ENCODE results near the gene SND1.

DNA sequence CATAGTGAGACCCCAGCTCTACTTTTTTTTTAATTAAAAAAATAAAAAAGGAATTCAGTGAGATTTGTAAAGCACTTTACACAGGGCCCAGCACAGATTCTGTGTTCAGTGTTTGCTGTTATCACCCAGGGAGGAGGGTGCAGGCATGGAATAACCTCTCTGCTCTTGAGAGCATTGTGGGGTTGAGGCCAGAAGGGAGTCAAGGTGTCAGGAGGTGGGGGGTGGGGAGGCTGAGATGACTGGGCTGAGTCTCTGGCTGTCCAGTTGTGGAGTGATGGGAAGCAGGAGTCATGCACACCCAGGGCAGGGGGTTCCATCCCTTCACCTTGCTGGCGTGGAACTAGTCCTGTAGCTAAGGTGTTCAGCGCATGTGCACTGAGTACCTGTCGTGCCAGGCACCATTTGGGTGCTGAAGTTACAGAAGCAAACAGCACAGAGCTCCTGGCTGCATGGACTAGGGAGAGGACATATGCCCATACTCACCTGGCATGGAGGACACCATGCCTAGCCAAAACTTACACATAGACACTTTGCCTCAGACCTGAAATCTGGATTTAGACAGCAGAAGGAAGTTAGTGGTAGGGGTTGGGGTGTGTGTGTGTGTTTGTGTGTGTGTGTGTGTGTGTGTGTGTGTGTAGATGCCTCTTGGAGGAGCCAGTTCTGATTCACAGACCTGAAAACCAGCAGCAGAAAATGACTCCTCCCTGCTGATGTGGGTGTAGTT, 448.4 kb downstream of the SND1 start:
- TF ChIP-seq CEBPB (IDR thresholded peaks at IDR 0.05; ENCODE audit: borderline replicate concordance in 1 of 2, low read depth in 2 of 2, low read length in 2 of 2), result no peak
- TF ChIP-seq, protein P1, sequence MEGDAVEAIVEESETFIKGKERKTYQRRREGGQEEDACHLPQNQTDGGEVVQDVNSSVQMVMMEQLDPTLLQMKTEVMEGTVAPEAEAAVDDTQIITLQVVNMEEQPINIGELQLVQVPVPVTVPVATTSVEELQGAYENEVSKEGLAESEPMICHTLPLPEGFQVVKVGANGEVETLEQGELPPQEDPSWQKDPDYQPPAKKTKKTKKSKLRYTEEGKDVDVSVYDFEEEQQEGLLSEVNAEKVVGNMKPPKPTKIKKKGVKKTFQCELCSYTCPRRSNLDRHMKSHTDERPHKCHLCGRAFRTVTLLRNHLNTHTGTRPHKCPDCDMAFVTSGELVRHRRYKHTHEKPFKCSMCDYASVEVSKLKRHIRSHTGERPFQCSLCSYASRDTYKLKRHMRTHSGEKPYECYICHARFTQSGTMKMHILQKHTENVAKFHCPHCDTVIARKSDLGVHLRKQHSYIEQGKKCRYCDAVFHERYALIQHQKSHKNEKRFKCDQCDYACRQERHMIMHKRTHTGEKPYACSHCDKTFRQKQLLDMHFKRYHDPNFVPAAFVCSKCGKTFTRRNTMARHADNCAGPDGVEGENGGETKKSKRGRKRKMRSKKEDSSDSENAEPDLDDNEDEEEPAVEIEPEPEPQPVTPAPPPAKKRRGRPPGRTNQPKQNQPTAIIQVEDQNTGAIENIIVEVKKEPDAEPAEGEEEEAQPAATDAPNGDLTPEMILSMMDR (IDR thresholded peaks at IDR 0.05 in 2 of 3, conservative IDR thresholded peaks at IDR 0.05 in 1 of 3; ENCODE audit: control insufficient read depth in 2 of 3, extremely low read depth in 1 of 3, insufficient read depth in 1 of 3, low read depth in 3 of 3, low read length in 3 of 3), result no peak

All from GM12878 (cell line).